CD4-positive, CD25-positive, alpha-beta regulatory T cell (primary cell): ENCODE results near the gene MRTFB. TPM values are rescaled to one million over a fixed set of nuclear protein-coding genes. Genes with fewer than 3 reads are reported as not detected.

Source experiments
- ATAC-seq, 2 donors: fragments of 150-1000 bp; cut with Tn5 transposase; one replicate each; pipeline ENCODE4 v1.10.0; 2021; ENCODE audit warnings: low read depth in 2 of 2, moderate number of reproducible peaks in 2 of 2, moderate library complexity in 1 of 2
- DNase-seq, 3 donors: peaks; one replicate each; pipeline versions ENCODE4 v3.0.0 to v3.0.0-alpha.2; 2012 to 2022; ENCODE audit warnings: mixed read lengths in 1 of 3
- H3K27ac ChIP-seq: one replicate; pipeline ENCODE4 v1.7.0; 2013; ENCODE audit warnings: mild to moderate bottlenecking, low read length; ENCODE audit not compliant: insufficient read depth, poor library complexity, severe bottlenecking
- H3K27me3 ChIP-seq: one replicate; pipeline ENCODE4 v1.7.0; 2013; ENCODE audit warnings: low read length; ENCODE audit not compliant: control insufficient read depth, insufficient read depth
- H3K36me3 ChIP-seq: one replicate; pipeline ENCODE4 v1.7.0; 2013; ENCODE audit warnings: mild to moderate bottlenecking, low read length, moderate library complexity; ENCODE audit not compliant: control insufficient read depth, insufficient read depth
- H3K4me1 ChIP-seq: 2 replicates; pipeline ENCODE4 v1.7.0; 2013; ENCODE audit warnings: mild to moderate bottlenecking, low read length; ENCODE audit not compliant: insufficient read depth, control insufficient read depth, poor library complexity, severe bottlenecking
- H3K4me3 ChIP-seq: one replicate; pipeline ENCODE4 v1.7.0; 2013; ENCODE audit warnings: low read depth, mild to moderate bottlenecking, low read length, moderate library complexity
- H3K9me3 ChIP-seq, 2 experiments: 1 replicate in 1 of 2; 2 replicates in 1 of 2; pipeline ENCODE4 v1.7.0; 2013; ENCODE audit warnings: low read length in 2 of 2, mild to moderate bottlenecking in 1 of 2, moderate library complexity in 1 of 2; ENCODE audit not compliant: control insufficient read depth in 2 of 2
- H3K27ac Mint-ChIP-seq, 3 donors: one replicate each; pipeline ENCODE4 v1.8.0; 2020 to 2022; ENCODE audit warnings: mild to moderate bottlenecking in 3 of 3, mixed read lengths in 3 of 3, moderate library complexity in 2 of 3
- H3K27me3 Mint-ChIP-seq: one replicate; pipeline ENCODE4 v1.8.0; 2022; ENCODE audit warnings: mild to moderate bottlenecking, mixed read lengths
- H3K36me3 Mint-ChIP-seq: one replicate; pipeline ENCODE4 v1.8.0; 2020; ENCODE audit warnings: mixed read lengths
- H3K4me1 Mint-ChIP-seq, 4 donors: one replicate each; pipeline ENCODE4 v1.8.0; 2020 to 2022; ENCODE audit warnings: mixed read lengths in 4 of 4, mild to moderate bottlenecking in 1 of 4
- H3K4me3 Mint-ChIP-seq, 4 donors: one replicate each; pipeline ENCODE4 v1.8.0; 2020 to 2022; ENCODE audit warnings: mild to moderate bottlenecking in 4 of 4, mixed read lengths in 4 of 4, moderate library complexity in 3 of 4
- H3K9me3 Mint-ChIP-seq, 7 donors: one replicate each; pipeline ENCODE4 v1.8.0; 2020 to 2022; ENCODE audit warnings: mixed read lengths in 7 of 7, mild to moderate bottlenecking in 3 of 7, moderate library complexity in 2 of 7
- polyA plus RNA-seq, 4 donors: library from polyadenylated mRNA; unstranded; fragments of 300-500 nt; fragmentation: Illumina TruSeq; gene quantifications; one replicate each; pipeline ENCODE4 v1.2.3, GENCODE V29; 2021
- total RNA-seq: library from RNA; stranded (reverse); gene quantifications from one replicate; pipeline ENCODE4 v1.2.3, GENCODE V29; 2022

The MRTFB gene
- total and polyA plus RNA-seq, 5 donors from 2014 or later = 3.2 to 21.9 (median 4.4) TPM

DNA sequence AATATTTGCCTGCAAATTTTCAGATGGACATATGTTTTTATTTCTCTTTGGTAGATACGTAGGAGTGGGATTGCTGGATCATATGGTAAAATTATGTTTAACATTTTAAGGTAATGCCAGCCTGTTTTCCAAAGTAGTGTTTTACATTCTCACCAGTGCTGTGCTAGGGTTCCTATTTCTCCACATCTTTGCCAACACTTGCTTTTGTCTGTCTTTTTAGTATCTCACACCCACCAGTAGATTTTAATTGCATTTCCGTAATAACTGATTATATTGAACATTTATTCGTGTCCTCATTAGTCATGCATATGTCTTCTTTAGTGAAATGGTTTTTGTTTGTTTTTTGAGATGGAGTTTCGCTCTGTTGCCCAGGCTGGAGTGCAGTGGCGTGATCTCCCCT lies 58.4 kb downstream of the MRTFB start:
- Histone ChIP-seq H3K27me3 (no peaks in the 10 kb centered on the region), H3K9me3 (no peaks in the 10 kb centered on the region), H3K4me1 (no peaks in the 10 kb centered on the region), H3K27ac (no peak overlapping the region), H3K36me3 (no peaks in the 10 kb centered on the region), H3K4me3 (no peak overlapping the region)
- H3K9me3 Mint-ChIP-seq = peaks cover 0 to 1% (median 0%) of the 10 kb centered on the region in 7 donors
- H3K27ac Mint-ChIP-seq = no peak overlapping the region
- DNase-seq (no peak), ATAC-seq (no peak)
- no peak overlapping the region for H3K4me3 Mint-ChIP-seq
- no peaks in the 10 kb centered on the region for H3K27me3 Mint-ChIP-seq
- H3K4me1 Mint-ChIP-seq = peaks cover 0 to 10% (median 2%) of the 10 kb centered on the region in 4 donors
- H3K36me3 Mint-ChIP-seq = peaks cover 4% of the 10 kb centered on the region

DNA sequence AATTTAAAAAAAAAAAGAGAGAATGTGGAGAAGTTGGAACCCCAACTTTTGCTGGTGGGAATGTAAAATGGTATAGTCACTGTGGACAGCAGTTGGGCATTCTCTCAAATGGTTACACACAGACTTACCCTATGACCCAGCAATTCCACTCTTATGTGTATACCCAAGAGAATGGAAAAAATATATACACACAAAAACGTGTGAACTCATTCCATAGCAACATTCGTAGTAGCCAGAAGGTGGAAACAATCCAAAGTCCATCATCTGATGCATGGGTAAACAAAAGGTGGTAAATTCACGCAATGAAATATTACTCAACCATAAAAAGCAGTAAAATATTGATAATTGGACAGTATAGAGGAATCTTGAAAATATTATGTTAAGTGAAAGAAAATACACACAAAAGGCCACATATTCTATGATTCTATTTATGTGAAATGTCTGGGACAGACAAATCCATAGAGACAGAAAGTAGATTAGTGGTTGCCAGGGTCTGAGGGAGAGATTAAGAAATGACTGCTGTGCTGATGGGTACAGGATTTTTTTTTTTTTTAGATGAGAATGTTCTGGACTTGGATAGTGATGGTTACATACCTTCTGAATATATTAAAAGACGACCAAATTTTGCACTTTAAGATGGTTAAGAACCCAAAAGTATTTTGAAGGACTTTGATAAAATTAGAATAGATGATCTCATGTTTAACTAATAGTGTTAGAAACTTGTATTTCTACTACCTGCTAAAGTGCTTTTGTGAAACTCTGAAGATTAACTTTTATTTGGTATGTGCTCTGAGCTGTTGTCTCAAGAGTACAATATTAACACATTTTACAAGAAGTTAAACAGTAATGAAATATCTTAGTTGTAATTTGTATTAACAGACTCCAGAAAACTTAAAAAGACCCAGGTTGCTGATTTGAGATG lies 60.9 kb downstream of the MRTFB start:
- no peaks in the 10 kb centered on the region for H3K9me3 ChIP-seq
- Mint-ChIP-seq H3K4me1 (peaks cover 0 to 12% (median 6%) of the 10 kb centered on the region in 4 donors), H3K27ac (no peak overlapping the region), H3K9me3 (peaks cover 0 to 7% (median 1%) of the 10 kb centered on the region in 7 donors), H3K36me3 (peaks cover 14% of the 10 kb centered on the region), H3K4me3 (no peak overlapping the region), H3K27me3 (no peaks in the 10 kb centered on the region)
- no peaks in the 10 kb centered on the region for H3K4me1 ChIP-seq
- H3K4me3 ChIP-seq = no peak overlapping the region
- no peak overlapping the region for H3K27ac ChIP-seq
- H3K27me3 ChIP-seq = no peaks in the 10 kb centered on the region
- ATAC-seq (no peak), DNase-seq (no peak)
- no peaks in the 10 kb centered on the region for H3K36me3 ChIP-seq

DNA sequence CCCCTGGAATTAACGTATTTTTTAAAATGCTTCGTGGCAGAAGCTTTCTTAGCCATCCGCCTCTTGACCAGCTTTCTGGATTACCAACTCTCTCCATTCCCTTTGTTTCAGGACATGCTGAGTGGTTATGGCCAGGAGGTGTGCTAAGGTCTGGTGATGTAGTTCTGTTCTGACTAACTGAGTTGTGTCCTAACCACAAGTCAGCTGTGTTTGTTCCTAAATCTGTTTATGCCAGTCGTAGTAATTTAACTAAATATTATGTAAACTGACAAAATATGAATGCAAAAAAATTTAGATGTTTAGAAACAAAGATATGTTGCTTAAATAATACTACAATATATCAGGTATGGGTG lies 61.6 kb downstream of the MRTFB start:
- Histone ChIP-seq H3K4me1 (no peaks in the 10 kb centered on the region), H3K27me3 (no peaks in the 10 kb centered on the region), H3K27ac (no peak overlapping the region), H3K9me3 (no peaks in the 10 kb centered on the region), H3K36me3 (no peaks in the 10 kb centered on the region), H3K4me3 (no peak overlapping the region)
- Mint-ChIP-seq H3K4me1 (peaks cover 0 to 10% (median 6%) of the 10 kb centered on the region in 4 donors), H3K9me3 (peaks cover 0 to 7% (median 1%) of the 10 kb centered on the region in 7 donors), H3K36me3 (peaks cover 12% of the 10 kb centered on the region), H3K27me3 (no peaks in the 10 kb centered on the region), H3K27ac (no peak overlapping the region), H3K4me3 (no peak overlapping the region)
- ATAC-seq (no peak), DNase-seq (no peak)

GRCh38 chr16:14133907-14134306 lies 62.8 kb downstream of the MRTFB start:
- Mint-ChIP-seq H3K9me3 (peaks cover 0 to 7% (median 1%) of the 10 kb centered on the region in 7 donors), H3K27ac (no peak overlapping the region), H3K4me1 (peaks cover 0 to 10% (median 6%) of the 10 kb centered on the region in 4 donors), H3K4me3 (no peak overlapping the region), H3K36me3 (peaks cover 19% of the 10 kb centered on the region), H3K27me3 (no peaks in the 10 kb centered on the region)
- Histone ChIP-seq H3K4me3 (no peak overlapping the region), H3K27ac (no peak overlapping the region), H3K36me3 (no peaks in the 10 kb centered on the region), H3K4me1 (no peaks in the 10 kb centered on the region), H3K27me3 (no peaks in the 10 kb centered on the region), H3K9me3 (no peaks in the 10 kb centered on the region)
- DNase-seq = no peak
- no peak for ATAC-seq

DNA sequence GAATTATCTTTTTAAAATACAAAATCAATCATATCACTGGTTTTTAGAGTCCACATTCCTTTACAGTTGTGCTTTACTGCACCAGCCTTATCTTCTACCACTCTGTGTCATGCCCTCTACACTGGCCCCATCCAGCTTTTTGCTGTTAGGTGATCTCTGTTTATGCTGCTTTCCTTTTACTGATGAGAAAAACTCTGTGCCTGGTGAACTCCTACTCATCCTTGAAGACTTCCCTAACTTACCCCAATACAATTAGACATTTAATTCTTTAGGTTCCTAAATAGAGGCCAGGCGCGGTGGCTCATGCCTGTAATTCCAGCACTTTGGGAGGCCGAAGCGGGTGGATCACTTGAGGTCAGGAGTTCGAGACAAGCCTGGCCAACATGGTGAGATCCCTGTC lies 64.6 kb downstream of the MRTFB start:
- Histone ChIP-seq H3K9me3 (peaks cover 0 to 3% of the 10 kb centered on the region in 2 experiments), H3K4me3 (no peak overlapping the region), H3K4me1 (no peaks in the 10 kb centered on the region), H3K27ac (no peak overlapping the region), H3K36me3 (peaks cover 4% of the 10 kb centered on the region), H3K27me3 (no peaks in the 10 kb centered on the region)
- H3K4me3 Mint-ChIP-seq = no peak overlapping the region
- DNase-seq (no peak), ATAC-seq (no peak)
- H3K27me3 Mint-ChIP-seq = no peaks in the 10 kb centered on the region
- peaks cover 0 to 8% (median 5%) of the 10 kb centered on the region in 4 donors for H3K4me1 Mint-ChIP-seq
- H3K9me3 Mint-ChIP-seq = peaks cover 0 to 7% (median 1%) of the 10 kb centered on the region in 7 donors
- H3K36me3 Mint-ChIP-seq = peaks cover 26% of the 10 kb centered on the region
- H3K27ac Mint-ChIP-seq = no peak overlapping the region

DNA sequence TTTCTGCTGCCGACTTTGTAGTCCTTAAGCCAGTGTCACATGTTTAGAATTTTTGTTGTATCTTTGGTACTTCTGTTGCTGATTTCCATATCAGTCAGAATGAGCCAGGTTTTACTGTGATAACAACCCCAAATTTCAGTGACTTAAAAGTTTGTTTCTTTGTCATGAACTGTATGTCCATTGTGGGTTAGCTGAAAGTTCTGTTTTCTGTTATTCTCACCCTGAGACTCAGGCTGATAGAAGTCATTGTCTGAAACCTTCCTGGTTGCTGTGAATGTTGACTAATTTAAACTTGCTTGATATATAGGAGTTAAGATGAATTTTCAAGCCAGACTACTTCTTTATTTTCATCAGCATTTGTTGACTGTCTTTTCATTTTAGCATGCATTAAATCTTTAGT lies 68.8 kb downstream of the MRTFB start:
- Mint-ChIP-seq H3K4me1 (peaks cover 0 to 4% (median 3%) of the 10 kb centered on the region in 4 donors), H3K9me3 (peaks cover 0 to 6% (median 0%) of the 10 kb centered on the region in 7 donors), H3K27ac (no peak overlapping the region), H3K4me3 (no peak overlapping the region), H3K27me3 (no peaks in the 10 kb centered on the region), H3K36me3 (peaks cover 39% of the 10 kb centered on the region)
- no peak for DNase-seq
- Histone ChIP-seq H3K27ac (no peak overlapping the region), H3K4me3 (no peak overlapping the region), H3K36me3 (peaks cover 4% of the 10 kb centered on the region), H3K27me3 (no peaks in the 10 kb centered on the region), H3K4me1 (no peaks in the 10 kb centered on the region), H3K9me3 (peaks cover 0 to 3% of the 10 kb centered on the region in 2 experiments)
- no peak for ATAC-seq

- H3K27me3 Mint-ChIP-seq = no peaks in the 10 kb centered on the region
These were observed 69.8 kb downstream of the MRTFB start for GRCh38 chr16:14140923-14141322.

More at GRCh38 chr16:14140923-14141322, 69.8 kb downstream of the MRTFB start:
- Histone ChIP-seq H3K9me3 (peaks cover 0 to 3% of the 10 kb centered on the region in 2 experiments), H3K4me1 (no peaks in the 10 kb centered on the region), H3K27ac (no peak overlapping the region), H3K4me3 (no peak overlapping the region), H3K27me3 (no peaks in the 10 kb centered on the region), H3K36me3 (peaks cover 4% of the 10 kb centered on the region)
- H3K27ac Mint-ChIP-seq = no peak overlapping the region
- no peak overlapping the region for H3K4me3 Mint-ChIP-seq
- H3K36me3 Mint-ChIP-seq = peaks cover 36% of the 10 kb centered on the region
- no peak for ATAC-seq
- DNase-seq = no peak
- peaks cover 0 to 6% (median 0%) of the 10 kb centered on the region in 7 donors for H3K9me3 Mint-ChIP-seq
- H3K4me1 Mint-ChIP-seq = peaks cover 0 to 3% (median 0%) of the 10 kb centered on the region in 4 donors
